ENCODE measurements around the gene SHANK1. TPM values are rescaled to one million over a fixed set of nuclear protein-coding genes. Genes with fewer than 3 reads are reported as not detected.
A peak's percentile ranks its signal among the peaks of the same experiment; 100 is the strongest.

The SHANK1 gene
- polyA plus RNA-seq, 1 donor: 38.7 TPM

- DNase-seq: no peak
Observed at GRCh38 chr19:50711196-50711595, 8.4 kb downstream of the SHANK1 start.

- DNase-seq: no peak
Observed at GRCh38 chr19:50710612-50711011, 9.0 kb downstream of the SHANK1 start.

GRCh38 chr19:50710094-50710493 is 9.5 kb downstream of the SHANK1 start:
- no peak for DNase-seq

DNA sequence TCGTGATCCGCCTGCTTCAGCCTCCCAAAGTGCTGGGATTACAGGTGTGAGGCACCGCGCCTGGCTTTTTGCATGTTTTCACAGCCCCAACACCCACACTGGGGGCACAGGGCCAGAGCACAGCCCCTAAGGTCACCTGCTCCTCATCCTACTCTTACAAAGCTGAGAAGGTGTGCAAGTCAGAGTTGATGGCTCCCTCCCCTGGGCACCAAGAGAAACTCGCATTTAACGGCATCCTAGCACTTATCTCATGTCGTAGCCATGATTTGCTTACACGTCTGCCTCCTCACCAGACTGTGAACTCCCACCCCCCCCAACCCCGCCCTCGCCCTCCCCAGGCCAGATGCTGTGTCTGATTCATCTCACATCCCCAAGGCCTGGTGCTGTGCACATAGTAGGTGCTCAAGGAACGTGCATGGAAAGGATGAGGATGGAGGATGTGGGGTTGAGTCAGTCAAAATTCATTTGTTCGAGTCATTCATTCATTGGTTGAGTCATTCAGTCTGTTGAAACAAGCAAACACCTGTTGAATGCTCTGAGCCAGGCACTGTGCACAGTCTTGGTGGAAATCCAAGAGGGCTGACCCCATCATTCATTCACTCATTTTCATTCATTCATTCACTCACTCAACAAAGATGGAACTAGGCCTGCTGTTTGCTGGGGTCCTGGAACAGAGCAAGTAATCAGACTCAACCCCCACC is 11.3 kb downstream of the SHANK1 start:
- DNase-seq: no peak

GRCh38 chr19:50706387-50706786 is 13.2 kb downstream of the SHANK1 start:
- no peak for DNase-seq

GRCh38 chr19:50705422-50706019 is 14.1 kb downstream of the SHANK1 start:
- DNase-seq: no peak

GRCh38 chr19:50703915-50704796 is 15.4 kb downstream of the SHANK1 start:
- DNase-seq: no peak

DNA sequence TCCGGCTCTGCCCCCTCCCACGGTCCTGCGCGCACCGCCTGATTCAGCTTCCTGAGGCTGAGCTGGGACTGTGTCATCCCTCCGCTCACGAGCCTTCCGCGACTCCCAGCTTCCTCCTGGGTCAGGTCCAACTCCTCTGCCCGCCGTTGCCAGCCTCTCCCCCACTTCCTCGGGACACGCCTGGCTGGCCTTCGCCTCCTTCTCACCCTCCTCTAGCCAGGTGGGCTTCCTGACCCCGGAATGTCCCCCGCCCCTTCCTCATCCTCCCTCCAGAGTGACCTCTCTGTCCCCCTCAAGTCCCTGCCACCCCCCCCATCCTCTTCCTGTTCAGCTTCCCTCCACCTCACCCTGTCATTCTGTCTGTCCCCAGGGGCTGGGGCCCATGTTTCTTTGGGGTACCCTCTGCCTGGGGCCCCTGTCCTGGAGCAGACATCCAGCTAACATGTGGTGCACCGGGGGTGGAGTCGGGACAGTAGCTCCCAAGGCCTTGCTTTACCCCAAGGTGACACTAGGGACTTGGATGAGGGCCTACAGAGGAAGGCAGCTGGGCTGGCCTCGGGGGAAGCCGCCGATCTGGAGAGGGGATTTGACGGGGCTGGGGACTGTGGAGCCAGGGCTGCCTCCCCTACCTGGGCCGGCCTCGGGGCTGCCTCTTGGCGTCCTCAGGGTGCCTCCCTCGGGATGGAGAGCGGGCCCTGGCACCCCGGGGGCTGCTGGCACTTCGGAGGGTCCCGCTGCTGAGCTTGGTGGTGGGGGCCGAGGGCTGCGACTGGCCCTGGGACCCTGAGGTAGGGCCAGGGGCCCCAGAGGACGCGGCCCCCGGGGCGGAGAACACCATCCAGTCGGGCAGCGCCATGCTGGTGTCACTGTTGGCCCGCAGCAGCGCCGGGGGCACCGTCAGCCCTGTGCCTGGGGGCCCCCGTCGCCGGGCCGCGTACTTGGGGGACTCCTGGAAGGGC is 16.5 kb downstream of the SHANK1 start:
- no peak for DNase-seq

GRCh38 chr19:50702158-50702870 is 17.3 kb downstream of the SHANK1 start:
- DNase-seq: no peak

GRCh38 chr19:50701367-50701985 is 18.1 kb downstream of the SHANK1 start:
- no peak for DNase-seq

DNA sequence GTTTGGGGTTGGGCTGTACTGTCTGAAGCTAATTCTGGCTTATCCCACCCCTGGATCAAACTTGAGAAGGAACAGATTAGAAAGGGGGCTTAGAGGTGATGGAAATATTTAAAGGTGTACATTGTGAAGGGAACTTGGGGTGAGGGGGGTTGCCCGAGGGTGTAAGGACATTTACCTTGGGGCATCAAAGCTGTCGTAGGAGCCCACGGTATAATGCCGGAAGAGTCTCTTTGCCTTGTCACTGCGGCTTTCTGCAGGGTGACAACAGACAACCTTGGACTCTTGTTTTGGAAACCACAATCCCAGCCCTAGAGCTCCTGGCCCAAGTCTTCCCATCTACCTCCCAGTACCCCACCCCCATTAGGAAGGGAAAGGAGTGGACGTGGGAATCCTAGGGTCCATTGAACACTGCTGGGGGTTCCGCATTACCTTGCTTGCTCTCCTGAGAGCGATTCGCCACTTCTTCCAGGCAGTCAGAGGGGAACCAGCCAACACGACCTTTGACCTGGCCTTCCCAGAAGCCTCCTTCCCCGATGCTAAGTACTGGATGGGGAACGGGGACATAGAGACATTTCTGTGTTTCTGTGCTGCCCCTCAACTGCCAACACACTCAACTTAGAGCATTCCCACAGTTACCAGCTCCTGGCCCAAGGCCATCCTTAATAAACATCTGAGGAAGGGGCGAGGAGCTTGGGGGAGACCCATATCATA is 22.0 kb downstream of the SHANK1 start:
- DNase-seq: no peak

- no peak for DNase-seq
Observed at GRCh38 chr19:50696094-50696483, 23.5 kb downstream of the SHANK1 start.

GRCh38 chr19:50695251-50696093 is 24.1 kb downstream of the SHANK1 start:
- peak; percentile 19 for DNase-seq

GRCh38 chr19:50694815-50695145 is 24.8 kb downstream of the SHANK1 start:
- no peak for DNase-seq

GRCh38 chr19:50693064-50693975 is 26.3 kb downstream of the SHANK1 start:
- no peak for DNase-seq

DNA sequence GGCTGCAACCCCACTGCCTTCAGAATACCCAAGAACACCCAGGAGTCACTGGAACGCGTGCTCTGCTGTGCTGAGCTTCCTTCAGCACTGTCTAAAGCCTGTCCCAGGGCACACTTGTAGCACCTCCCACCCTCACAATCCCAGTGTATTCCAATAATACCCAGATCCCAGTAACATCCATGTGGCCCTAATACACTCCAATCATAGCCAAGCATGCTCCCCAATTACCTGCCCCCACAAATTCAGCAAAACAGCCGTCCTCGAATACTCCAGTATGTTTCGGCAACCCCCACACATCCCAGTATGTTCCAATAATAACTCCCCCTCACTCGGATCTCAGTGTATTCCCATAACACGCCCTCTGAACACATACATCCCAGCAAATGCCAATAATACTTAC is 29.2 kb downstream of the SHANK1 start:
- DNase-seq: no peak

- no peak for DNase-seq
Observed at GRCh38 chr19:50688766-50689165, 30.8 kb downstream of the SHANK1 start.

- no peak for DNase-seq
Observed at GRCh38 chr19:50686310-50687032, 33.1 kb downstream of the SHANK1 start.

Data from hindlimb muscle (tissue), 1 donor.